Urinary bladder (tissue), 4 donors: ENCODE results near the gene OR51B2. TPM values are rescaled to one million over a fixed set of nuclear protein-coding genes. Genes with fewer than 3 reads are reported as not detected.
"Not testable (repeated sequence)": the region's sequence is repeated elsewhere in the genome, so short reads cannot be mapped to it uniquely, and the experiment has no call there.

Experiments used
- DNase-seq: peaks from one replicate; pipeline ENCODE4 v3.0.0-alpha.2; 2015; ENCODE audit errors: extremely low spot score
- H3K27ac ChIP-seq: one replicate; pipeline ENCODE4 v1.5.1; 2013; ENCODE audit warnings: low read depth, mild to moderate bottlenecking, moderate library complexity
- H3K36me3 ChIP-seq: one replicate; pipeline ENCODE4 v1.6.1; 2013; ENCODE audit warnings: mild to moderate bottlenecking, moderate library complexity; ENCODE audit not compliant: insufficient read depth
- H3K4me1 ChIP-seq: one replicate; pipeline ENCODE4 v1.6.1; 2013; ENCODE audit warnings: mild to moderate bottlenecking, moderate library complexity; ENCODE audit not compliant: insufficient read depth
- H3K4me3 ChIP-seq: one replicate; pipeline ENCODE4 v1.5.1; 2013; ENCODE audit warnings: low read depth, low read length
- WGBS: extraction: QIAGEN DNeasy Blood & Tissue Kit; methylation state at CpG from one replicate; pipeline ENCODE4 v1.1.7; 2013; 5-methylcytosine and 5-hydroxymethylcytosine counted together
- polyA plus RNA-seq: library from polyadenylated mRNA; stranded (reverse); fragments of 200-250 nt; gene quantifications from one replicate; pipeline ENCODE4 v1.2.3, GENCODE V29; 2013
- total RNA-seq: library from RNA; depleted of rRNA; stranded (reverse); fragments of >200 nt; gene quantifications from one replicate; pipeline ENCODE4 v1.2.3, GENCODE V29; 2014
- donor health status: healthy with polysubstance abuse.
- donor health status: healthy.

OR51B2 gene
- total and polyA plus RNA-seq, 2 donors: 1.7 TPM; not detected in 1

GRCh38 chr11:5300251-5300650 lies 23.8 kb downstream of the OR51B2 start:
- Histone ChIP-seq H3K27ac (no peak overlapping the region), H3K4me1 (no peaks in the 10 kb centered on the region), H3K36me3 (no peaks in the 10 kb centered on the region), H3K4me3 (no peak overlapping the region)
- no peak for DNase-seq
- WGBS: 34% methylated on average over 3 of the region's 3 CpGs

DNA sequence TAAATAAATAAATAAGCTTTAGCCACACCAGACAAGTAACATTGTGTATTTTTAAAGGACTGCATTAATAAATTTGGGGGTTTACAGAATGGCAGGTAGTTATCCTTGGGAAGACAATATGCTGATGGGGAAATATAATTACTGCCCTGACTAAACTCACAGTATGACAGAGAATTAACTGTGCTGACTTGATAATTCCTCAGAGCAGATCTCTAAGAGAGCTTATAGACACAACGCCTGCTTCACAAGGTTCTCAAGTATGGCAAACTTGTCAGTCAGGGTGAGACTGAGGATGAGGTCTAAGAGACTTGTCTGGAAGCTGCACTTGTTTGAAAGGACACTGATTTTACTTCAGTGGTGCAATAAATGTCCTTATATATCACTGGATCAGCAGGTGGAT lies 25.6 kb downstream of the OR51B2 start:
- Histone ChIP-seq H3K27ac (no peak overlapping the region), H3K4me3 (no peak overlapping the region), H3K4me1 (no peaks in the 10 kb centered on the region), H3K36me3 (no peaks in the 10 kb centered on the region)
- no peak for DNase-seq
- 65% methylated on average over 1 of the region's 1 CpG for WGBS

- no peaks in the 10 kb centered on the region for H3K36me3 ChIP-seq
- H3K4me3 ChIP-seq: no peak overlapping the region
- H3K27ac ChIP-seq: no peak overlapping the region
- WGBS: 50% methylated on average over 4 of the region's 4 CpGs
- no peak for DNase-seq
- no peaks in the 10 kb centered on the region for H3K4me1 ChIP-seq
Measured at GRCh38 chr11:5297721-5298323, 26.3 kb downstream of the OR51B2 start.

DNA sequence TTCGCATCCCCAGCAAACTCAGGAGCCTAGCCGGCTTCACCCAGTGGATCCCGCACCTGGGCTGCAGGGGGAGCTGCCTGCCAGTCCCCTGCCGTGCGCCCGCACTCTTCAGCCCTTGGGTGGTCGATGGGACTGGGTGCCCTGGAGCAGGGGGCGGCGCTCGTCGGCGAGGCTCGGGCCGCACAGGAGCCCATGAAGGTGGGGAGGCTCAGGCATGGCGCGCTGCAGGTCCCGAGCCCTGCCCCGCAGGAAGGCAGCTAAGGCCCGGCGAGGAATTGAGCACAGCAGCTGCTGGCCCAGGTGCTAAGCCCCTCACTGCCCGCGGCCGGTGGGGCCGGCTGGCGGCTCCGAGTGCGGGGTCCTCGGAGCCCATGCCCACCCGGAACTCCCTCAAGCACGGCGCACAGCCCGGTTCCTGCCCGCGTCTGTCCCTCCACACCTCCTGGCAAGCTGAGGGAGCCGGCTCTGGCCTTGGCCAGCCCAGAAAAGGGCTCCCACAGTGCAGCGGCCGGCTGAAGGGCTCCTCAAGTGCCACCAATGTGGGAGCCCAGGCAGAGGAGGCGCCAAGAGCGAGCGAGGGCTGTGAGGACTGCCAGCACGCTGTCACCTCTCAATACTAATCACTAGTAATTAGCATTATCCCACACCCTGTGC lies 29.6 kb downstream of the OR51B2 start:
- not testable (repeated sequence) for H3K4me3 ChIP-seq, H3K4me1 ChIP-seq, H3K36me3 ChIP-seq, H3K27ac ChIP-seq, DNase-seq
- WGBS: 95% methylated on average over 41 of the region's 41 CpGs

GRCh38 chr11:5293028-5293427 lies 31.1 kb downstream of the OR51B2 start:
- WGBS: 90% methylated on average over 8 of the region's 8 CpGs
- Histone ChIP-seq H3K4me1 (no peaks in the 10 kb centered on the region), H3K27ac (no peak overlapping the region), H3K4me3 (no peak overlapping the region), H3K36me3 (no peaks in the 10 kb centered on the region)
- no peak for DNase-seq

GRCh38 chr11:5291207-5291838 lies 32.8 kb downstream of the OR51B2 start:
- Histone ChIP-seq H3K4me1 (no peaks in the 10 kb centered on the region), H3K36me3 (no peaks in the 10 kb centered on the region)
- WGBS: 86% methylated on average over 1 of the region's 1 CpG

DNA sequence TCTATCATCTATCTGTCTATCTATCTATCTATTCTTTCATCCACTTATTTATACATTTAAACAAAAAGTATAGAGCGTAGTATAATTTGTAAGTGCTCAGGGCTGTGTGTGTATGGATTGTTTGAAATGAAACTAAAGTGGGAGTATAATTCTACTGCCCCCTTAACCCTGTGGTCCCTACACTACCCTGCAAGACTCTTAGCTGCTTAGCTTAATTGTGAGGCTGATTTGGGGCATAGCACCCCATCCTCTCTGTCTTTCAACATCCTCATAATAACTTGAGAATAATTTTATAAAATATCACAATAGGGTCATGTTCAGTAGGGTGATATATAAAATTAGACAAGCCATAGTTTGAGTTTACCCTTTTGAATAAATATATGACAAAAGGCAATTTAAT lies 34.0 kb downstream of the OR51B2 start:
- no peaks in the 10 kb centered on the region for H3K4me1 ChIP-seq
- H3K36me3 ChIP-seq: no peaks in the 10 kb centered on the region
- DNase-seq: no peak
- H3K27ac ChIP-seq: no peak overlapping the region
- no peak overlapping the region for H3K4me3 ChIP-seq
- WGBS: 99% methylated on average over 1 of the region's 1 CpG

More at GRCh38 chr11:5291207-5291838, 32.8 kb downstream of the OR51B2 start:
- no peak overlapping the region for H3K4me3 ChIP-seq
- no peak overlapping the region for H3K27ac ChIP-seq
- DNase-seq: no peak

GRCh38 chr11:5289696-5290095 lies 34.4 kb downstream of the OR51B2 start:
- Histone ChIP-seq H3K27ac (no peak overlapping the region), H3K36me3 (no peaks in the 10 kb centered on the region), H3K4me1 (no peaks in the 10 kb centered on the region), H3K4me3 (no peak overlapping the region)
- DNase-seq: no peak

GRCh38 chr11:5288906-5289550 lies 35.1 kb downstream of the OR51B2 start:
- Histone ChIP-seq H3K36me3 (no peaks in the 10 kb centered on the region), H3K4me1 (no peaks in the 10 kb centered on the region), H3K27ac (no peak overlapping the region), H3K4me3 (no peak overlapping the region)
- 86% methylated on average over 6 of the region's 6 CpGs for WGBS
- DNase-seq: no peak

DNA sequence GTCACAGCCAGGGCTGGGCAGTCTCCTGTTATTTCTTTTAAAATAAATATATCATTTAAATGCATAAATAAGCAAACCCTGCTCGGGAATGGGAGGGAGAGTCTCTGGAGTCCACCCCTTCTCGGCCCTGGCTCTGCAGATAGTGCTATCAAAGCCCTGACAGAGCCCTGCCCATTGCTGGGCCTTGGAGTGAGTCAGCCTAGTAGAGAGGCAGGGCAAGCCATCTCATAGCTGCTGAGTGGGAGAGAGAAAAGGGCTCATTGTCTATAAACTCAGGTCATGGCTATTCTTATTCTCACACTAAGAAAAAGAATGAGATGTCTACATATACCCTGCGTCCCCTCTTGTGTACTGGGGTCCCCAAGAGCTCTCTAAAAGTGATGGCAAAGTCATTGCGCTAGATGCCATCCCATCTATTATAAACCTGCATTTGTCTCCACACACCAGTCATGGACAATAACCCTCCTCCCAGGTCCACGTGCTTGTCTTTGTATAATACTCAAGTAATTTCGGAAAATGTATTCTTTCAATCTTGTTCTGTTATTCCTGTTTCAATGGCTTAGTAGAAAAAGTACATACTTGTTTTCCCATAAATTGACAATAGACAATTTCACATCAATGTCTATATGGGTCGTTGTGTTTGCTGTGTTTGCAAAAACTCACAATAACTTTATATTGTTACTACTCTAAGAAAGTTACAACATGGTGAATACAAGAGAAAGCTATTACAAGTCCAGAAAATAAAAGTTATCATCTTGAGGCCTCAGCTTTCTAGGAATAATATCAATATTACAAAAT lies 35.8 kb downstream of the OR51B2 start:
- WGBS: 74% methylated on average over 7 of the region's 7 CpGs
- H3K27ac ChIP-seq: no peak overlapping the region
- H3K36me3 ChIP-seq: no peaks in the 10 kb centered on the region
- DNase-seq: no peak
- no peak overlapping the region for H3K4me3 ChIP-seq
- no peaks in the 10 kb centered on the region for H3K4me1 ChIP-seq

DNA sequence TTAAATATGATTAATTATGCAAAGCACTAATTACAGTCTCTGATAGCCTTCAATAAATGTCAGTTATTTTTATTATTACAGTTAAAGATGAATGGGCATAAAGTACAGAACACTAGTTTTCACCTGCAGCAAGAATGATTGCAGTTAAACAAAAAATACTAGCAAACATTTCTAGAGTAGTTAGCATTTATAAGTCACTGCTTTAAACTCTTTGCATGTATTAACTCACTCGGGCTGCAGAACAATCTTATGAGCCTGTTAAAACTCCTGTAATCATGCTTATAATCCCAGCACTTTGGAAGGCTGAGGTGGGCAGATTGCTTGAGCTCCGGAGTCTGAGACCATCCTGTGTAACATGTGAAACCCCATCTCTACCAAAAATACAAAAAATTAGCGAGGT lies 37.2 kb downstream of the OR51B2 start:
- no peaks in the 10 kb centered on the region for H3K4me1 ChIP-seq
- H3K36me3 ChIP-seq: no peaks in the 10 kb centered on the region
- 63% methylated on average over 3 of the region's 3 CpGs for WGBS
- no peak overlapping the region for H3K4me3 ChIP-seq
- H3K27ac ChIP-seq: no peak overlapping the region
- no peak for DNase-seq

DNA sequence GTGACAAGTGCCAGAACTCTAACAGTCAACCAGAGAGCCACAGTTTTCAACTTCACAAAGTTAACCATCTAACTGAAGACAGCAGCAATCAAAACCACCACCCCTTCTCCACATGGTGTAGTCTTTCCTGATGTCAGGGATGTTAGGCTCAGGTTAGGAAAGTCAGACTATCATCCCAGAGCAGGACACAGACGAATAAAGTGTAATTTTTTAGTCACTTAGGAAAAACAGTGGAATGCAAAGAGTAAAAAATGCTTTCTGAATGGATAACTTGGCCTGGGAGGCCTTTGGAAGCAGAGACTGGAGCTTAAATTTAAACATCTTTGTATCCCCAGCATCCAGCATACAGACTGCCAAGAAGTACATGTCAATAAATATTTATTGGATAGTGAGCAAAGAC lies 37.7 kb downstream of the OR51B2 start:
- 16% methylated on average over 1 of the region's 1 CpG for WGBS
- H3K4me3 ChIP-seq: no peak overlapping the region

DNA sequence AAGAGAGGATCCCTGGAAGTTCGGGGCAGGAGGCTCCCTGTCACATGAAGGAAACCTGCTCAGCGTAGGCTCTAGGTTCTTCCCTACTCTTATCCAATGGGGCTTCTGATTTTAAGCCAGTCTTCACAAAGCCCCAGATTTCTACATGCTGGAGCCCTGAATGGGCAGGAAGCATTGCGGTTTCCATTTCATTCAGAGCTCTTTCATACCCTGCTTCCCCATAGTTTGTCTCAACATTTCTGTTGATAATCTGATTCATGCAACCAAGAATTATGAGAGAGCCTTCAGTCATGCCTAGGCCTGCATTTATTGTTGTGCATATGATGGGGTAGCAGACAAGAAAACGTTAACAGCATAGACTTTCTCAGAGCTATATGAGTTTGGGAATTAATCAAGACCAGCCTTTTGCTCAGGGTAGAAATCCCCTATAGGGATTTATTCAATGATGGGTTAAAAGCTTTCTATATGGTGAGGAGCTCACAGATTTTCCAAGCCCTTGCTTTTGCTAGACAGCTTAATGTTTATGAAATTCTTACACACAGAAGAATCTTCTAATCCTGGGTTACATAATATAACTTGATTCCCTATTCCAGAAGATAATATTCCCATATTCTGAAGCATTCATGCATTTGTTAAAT lies 38.3 kb downstream of the OR51B2 start:
- no peak for DNase-seq
- no peak overlapping the region for H3K4me3 ChIP-seq
- H3K4me1 ChIP-seq: no peaks in the 10 kb centered on the region
- 81% methylated on average over 4 of the region's 4 CpGs for WGBS
- no peaks in the 10 kb centered on the region for H3K36me3 ChIP-seq
- H3K27ac ChIP-seq: no peak overlapping the region

More for the DNA sequence above, 37.7 kb downstream of the OR51B2 start:
- no peaks in the 10 kb centered on the region for H3K4me1 ChIP-seq
- DNase-seq: no peak
- no peaks in the 10 kb centered on the region for H3K36me3 ChIP-seq
- no peak overlapping the region for H3K27ac ChIP-seq
